Mesothelial cell of epicardium (in vitro differentiated cells): ENCODE data around the gene KCTD5. TPM values are rescaled to one million over a fixed set of nuclear protein-coding genes. Genes with fewer than 3 reads are reported as not detected.
"Not testable (repeated sequence)": the region's sequence is repeated elsewhere in the genome, so short reads cannot be mapped to it uniquely, and the experiment has no call there.

Experiments
- DNase-seq, 2 experiments: peaks; one replicate each; pipeline ENCODE4 v3.0.0; 2021; ENCODE audit warnings: low spot score in 2 of 2; ENCODE audit not compliant: unreplicated experiment in 2 of 2
- H3K27ac Mint-ChIP-seq: 2 replicates; pipeline ENCODE4 v1.8.0; 2021; ENCODE audit warnings: mixed read lengths
- H3K27me3 Mint-ChIP-seq: 2 replicates; pipeline ENCODE4 v1.8.0; 2021; ENCODE audit warnings: low read depth, mixed read lengths
- H3K36me3 Mint-ChIP-seq: 2 replicates; pipeline ENCODE4 v1.8.0; 2021; ENCODE audit warnings: mixed read lengths
- H3K4me1 Mint-ChIP-seq: 2 replicates; pipeline ENCODE4 v1.8.0; 2021; ENCODE audit warnings: mixed read lengths
- H3K4me3 Mint-ChIP-seq: 2 replicates; pipeline ENCODE4 v1.8.0; 2021; ENCODE audit warnings: mild to moderate bottlenecking, moderate library complexity, mixed read lengths
- H3K9me3 Mint-ChIP-seq: 2 replicates; pipeline ENCODE4 v1.8.0; 2021; ENCODE audit warnings: mixed read lengths
- CTCF ChIP-seq: fragments of 200-600 bp; sonication (generic); IDR thresholded peaks from one replicate; pipeline ENCODE4 v1.5.0; 2021; ENCODE audit warnings: antibody characterized with exemption; ENCODE audit not compliant: unreplicated experiment
- total RNA-seq: library from RNA; stranded (reverse); gene quantifications from 3 replicates; pipeline ENCODE4 v1.2.1, GENCODE V29; 2021

KCTD5 gene
- total RNA-seq, 1 donor from 2014 or later, result 23.5 TPM

GRCh38 chr16:2660014-2660662 is 22.2 kb upstream of the KCTD5 start:
- H3K4me3 Mint-ChIP-seq, H3K27me3 Mint-ChIP-seq, H3K36me3 Mint-ChIP-seq, H3K27ac Mint-ChIP-seq, DNase-seq, H3K9me3 Mint-ChIP-seq: not testable (repeated sequence)
- peaks cover 32% of the 10 kb centered on the region for H3K4me1 Mint-ChIP-seq

- not testable (repeated sequence) for H3K36me3 Mint-ChIP-seq, H3K27me3 Mint-ChIP-seq, DNase-seq, H3K27ac Mint-ChIP-seq, H3K4me3 Mint-ChIP-seq, H3K9me3 Mint-ChIP-seq
- peak; percentile 10 for TF ChIP-seq CTCF
- H3K4me1 Mint-ChIP-seq, result peaks cover 40% of the 10 kb centered on the region
Measured at GRCh38 chr16:2660755-2661373, 21.5 kb upstream of the KCTD5 start.

GRCh38 chr16:2663553-2664546 is 18.5 kb upstream of the KCTD5 start:
- peak overlapping the region; percentile 38 for H3K4me3 Mint-ChIP-seq
- peaks cover 10% of the 10 kb centered on the region for H3K36me3 Mint-ChIP-seq
- no peak for DNase-seq
- no peaks in the 10 kb centered on the region for H3K9me3 Mint-ChIP-seq
- peaks cover 51% of the 10 kb centered on the region for H3K4me1 Mint-ChIP-seq
- peak overlapping the region; percentile 95 for H3K27ac Mint-ChIP-seq
- no peaks in the 10 kb centered on the region for H3K27me3 Mint-ChIP-seq
- no peak for TF ChIP-seq CTCF

GRCh38 chr16:2664574-2664982 is 17.7 kb upstream of the KCTD5 start:
- H3K4me3 Mint-ChIP-seq, result peak overlapping the region; percentile 38
- H3K27ac Mint-ChIP-seq, result peak overlapping the region; percentile 95
- no peaks in the 10 kb centered on the region for H3K9me3 Mint-ChIP-seq
- DNase-seq, result no peak
- no peak for TF ChIP-seq CTCF
- peaks cover 54% of the 10 kb centered on the region for H3K4me1 Mint-ChIP-seq
- H3K36me3 Mint-ChIP-seq, result peaks cover 11% of the 10 kb centered on the region
- no peaks in the 10 kb centered on the region for H3K27me3 Mint-ChIP-seq

- not testable (repeated sequence) for H3K9me3 Mint-ChIP-seq
- Mint-ChIP-seq H3K36me3 (peaks cover 11% of the 10 kb centered on the region), H3K27ac (peak overlapping the region; percentile 83)
Measured at GRCh38 chr16:2666671-2667070, 15.7 kb upstream of the KCTD5 start.

GRCh38 chr16:2669587-2669986 is 12.7 kb upstream of the KCTD5 start:
- H3K4me3 Mint-ChIP-seq, H3K27ac Mint-ChIP-seq, DNase-seq, H3K27me3 Mint-ChIP-seq, H3K9me3 Mint-ChIP-seq: not testable (repeated sequence)
- Mint-ChIP-seq H3K4me1 (peaks cover 39% of the 10 kb centered on the region), H3K36me3 (peaks cover 11% of the 10 kb centered on the region)

More at GRCh38 chr16:2666671-2667070, 15.7 kb upstream of the KCTD5 start:
- DNase-seq, H3K27me3 Mint-ChIP-seq, H3K4me3 Mint-ChIP-seq: not testable (repeated sequence)
- peaks cover 56% of the 10 kb centered on the region for H3K4me1 Mint-ChIP-seq

GRCh38 chr16:2670017-2670416 is 12.3 kb upstream of the KCTD5 start:
- not testable (repeated sequence) for H3K9me3 Mint-ChIP-seq, H3K27ac Mint-ChIP-seq, H3K27me3 Mint-ChIP-seq
- peak overlapping the region; percentile 42 for H3K4me3 Mint-ChIP-seq
- peaks cover 11% of the 10 kb centered on the region for H3K36me3 Mint-ChIP-seq
- DNase-seq, result peak in 1 of 2 experiments; percentile 70
- peaks cover 34% of the 10 kb centered on the region for H3K4me1 Mint-ChIP-seq

- peaks cover 11% of the 10 kb centered on the region for H3K36me3 Mint-ChIP-seq
- H3K27me3 Mint-ChIP-seq, H3K27ac Mint-ChIP-seq, DNase-seq, H3K9me3 Mint-ChIP-seq: not testable (repeated sequence)
- peak overlapping the region; percentile 22 for H3K4me3 Mint-ChIP-seq
- H3K4me1 Mint-ChIP-seq, result peaks cover 22% of the 10 kb centered on the region
Measured at GRCh38 chr16:2671193-2671592, 11.1 kb upstream of the KCTD5 start.
